Adipocyte (in vitro differentiated cells): ENCODE results near the gene ATP1A4.

ENCODE experiments used
- DNase-seq: peaks from one replicate; pipeline ENCODE4 v3.0.0-alpha.2; 2015; ENCODE audit warnings: low read depth
- H3K27me3 ChIP-seq: replicated peaks from 2 replicates; pipeline ENCODE4 v1.7.0; 2013; ENCODE audit warnings: mild to moderate bottlenecking, low read length, moderate library complexity; ENCODE audit not compliant: control insufficient read depth, insufficient read depth
- H3K36me3 ChIP-seq: 2 replicates; pipeline ENCODE4 v1.7.0; 2013; ENCODE audit warnings: low read length, mild to moderate bottlenecking, moderate library complexity; ENCODE audit not compliant: control insufficient read depth, insufficient read depth, severe bottlenecking
- H3K4me1 ChIP-seq: 2 replicates; pipeline ENCODE4 v1.7.0; 2013; ENCODE audit warnings: mild to moderate bottlenecking, low read length, moderate library complexity; ENCODE audit not compliant: control insufficient read depth, insufficient read depth
- H3K4me3 ChIP-seq: 2 replicates; pipeline ENCODE4 v1.7.0; 2013; ENCODE audit warnings: mild to moderate bottlenecking, low read length, moderate library complexity
- H3K9ac ChIP-seq: 2 replicates; pipeline ENCODE4 v1.7.0; 2013; ENCODE audit warnings: mild to moderate bottlenecking, low read length, moderate library complexity
- H3K9me3 ChIP-seq: 2 replicates; pipeline ENCODE4 v1.7.0; 2013; ENCODE audit warnings: mild to moderate bottlenecking, low read length, moderate library complexity; ENCODE audit not compliant: control insufficient read depth

The ATP1A4 gene

GRCh38 chr1:160131803-160132565 is 19.4 kb upstream of the ATP1A4 start:
- H3K27me3 ChIP-seq: peaks cover 9% of the 10 kb centered on the region
- H3K4me3 ChIP-seq: no peak overlapping the region
- no peak for DNase-seq
- H3K36me3 ChIP-seq: no peaks in the 10 kb centered on the region
- peaks cover 50% of the 10 kb centered on the region for H3K4me1 ChIP-seq
- no peak overlapping the region for H3K9ac ChIP-seq
- H3K9me3 ChIP-seq: no peaks in the 10 kb centered on the region

GRCh38 chr1:160133990-160134770 is 17.2 kb upstream of the ATP1A4 start:
- peaks cover 28% of the 10 kb centered on the region for H3K4me1 ChIP-seq
- no peak for DNase-seq
- H3K9me3 ChIP-seq: no peaks in the 10 kb centered on the region
- no peak overlapping the region for H3K4me3 ChIP-seq
- H3K9ac ChIP-seq: no peak overlapping the region
- H3K36me3 ChIP-seq: no peaks in the 10 kb centered on the region
- H3K27me3 ChIP-seq: peaks cover 9% of the 10 kb centered on the region

- Histone ChIP-seq H3K9me3 (no peaks in the 10 kb centered on the region), H3K4me1 (peaks cover 23% of the 10 kb centered on the region), H3K27me3 (peaks cover 9% of the 10 kb centered on the region), H3K36me3 (no peaks in the 10 kb centered on the region), H3K9ac (no peak overlapping the region), H3K4me3 (no peak overlapping the region)
- DNase-seq: no peak
Measured at GRCh38 chr1:160134791-160135572, 16.4 kb upstream of the ATP1A4 start.

GRCh38 chr1:160136121-160136925 is 15.1 kb upstream of the ATP1A4 start:
- Histone ChIP-seq H3K4me1 (peaks cover 12% of the 10 kb centered on the region), H3K36me3 (no peaks in the 10 kb centered on the region), H3K4me3 (no peak overlapping the region), H3K27me3 (peaks cover 12% of the 10 kb centered on the region), H3K9ac (no peak overlapping the region), H3K9me3 (no peaks in the 10 kb centered on the region)
- no peak for DNase-seq

DNA sequence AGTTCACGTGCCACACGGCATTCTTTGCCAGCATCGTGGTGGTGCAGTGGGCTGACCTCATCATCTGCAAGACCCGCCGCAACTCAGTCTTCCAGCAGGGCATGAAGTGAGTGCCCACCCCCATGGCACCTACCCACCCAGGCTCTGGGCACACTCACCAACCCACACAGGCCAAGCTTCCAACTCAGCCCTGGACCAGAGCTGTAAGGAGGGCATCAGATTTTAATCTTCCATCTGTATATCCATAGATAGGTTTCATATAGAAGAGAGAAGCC is 14.5 kb upstream of the ATP1A4 start:
- Histone ChIP-seq H3K36me3 (no peaks in the 10 kb centered on the region), H3K4me3 (no peak overlapping the region), H3K9me3 (no peaks in the 10 kb centered on the region), H3K27me3 (peaks cover 16% of the 10 kb centered on the region), H3K4me1 (peaks cover 7% of the 10 kb centered on the region), H3K9ac (no peak overlapping the region)
- no peak for DNase-seq

DNA sequence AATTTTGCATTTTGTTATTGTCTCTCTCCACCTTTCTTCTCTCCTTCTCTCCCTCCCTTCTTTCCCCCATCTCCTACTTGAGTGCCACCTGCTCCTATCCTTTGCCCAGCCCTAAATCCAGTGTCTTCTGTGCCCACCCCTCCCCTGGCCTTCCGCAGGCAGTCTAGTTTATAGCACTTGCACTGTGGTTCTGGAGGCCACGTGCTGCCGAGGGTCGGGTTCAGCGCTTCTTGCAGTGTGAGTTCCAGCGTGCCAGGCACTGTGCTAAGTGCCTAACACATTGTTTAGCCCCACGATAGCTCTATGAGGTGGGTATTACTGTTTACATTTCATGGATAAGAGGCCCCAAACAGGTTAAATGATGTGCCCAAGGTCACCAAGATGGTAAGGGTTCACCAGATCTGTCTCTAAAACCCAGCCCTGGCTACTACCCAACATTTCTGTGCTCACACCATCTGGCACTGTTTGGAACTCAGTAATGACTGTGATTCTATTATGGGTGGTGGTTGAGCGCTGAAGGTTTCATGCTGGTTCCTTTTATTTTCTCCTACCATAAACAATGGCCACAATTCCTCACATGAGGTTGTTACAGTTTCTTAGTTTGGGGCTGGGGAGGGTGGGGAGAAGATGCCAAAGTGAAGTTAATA is 14.1 kb upstream of the ATP1A4 start:
- Histone ChIP-seq H3K27me3 (peaks cover 16% of the 10 kb centered on the region), H3K9ac (no peak overlapping the region), H3K4me3 (no peak overlapping the region), H3K4me1 (peaks cover 2% of the 10 kb centered on the region), H3K36me3 (no peaks in the 10 kb centered on the region), H3K9me3 (no peaks in the 10 kb centered on the region)
- DNase-seq: no peak

GRCh38 chr1:160139840-160140239 is 11.6 kb upstream of the ATP1A4 start:
- no peak overlapping the region for H3K9ac ChIP-seq
- DNase-seq: no peak
- H3K4me1 ChIP-seq: peaks cover 10% of the 10 kb centered on the region
- H3K4me3 ChIP-seq: no peak overlapping the region
- no peaks in the 10 kb centered on the region for H3K36me3 ChIP-seq
- H3K9me3 ChIP-seq: no peaks in the 10 kb centered on the region
- H3K27me3 ChIP-seq: peaks cover 14% of the 10 kb centered on the region

DNA sequence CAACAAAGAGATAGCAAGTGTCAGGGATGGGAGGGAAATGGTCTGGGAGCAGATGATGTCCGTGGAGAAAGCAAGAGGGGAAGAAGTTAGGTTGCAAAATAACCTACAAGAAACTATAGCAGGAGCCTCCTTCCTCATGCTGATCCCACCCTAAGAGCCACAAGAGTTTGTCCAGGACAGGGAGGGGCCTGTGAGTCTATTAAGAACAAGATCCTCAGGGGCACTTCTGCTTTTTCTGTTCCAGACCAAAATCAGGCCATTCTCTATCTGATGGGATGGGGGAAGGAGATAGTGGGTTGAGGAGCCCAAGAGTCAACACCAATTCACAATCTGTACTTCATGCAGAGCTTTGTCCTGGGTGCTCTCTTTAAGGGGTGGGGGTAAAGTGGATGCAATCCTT is 7.7 kb upstream of the ATP1A4 start:
- Histone ChIP-seq H3K27me3 (peaks cover 7% of the 10 kb centered on the region), H3K9me3 (no peaks in the 10 kb centered on the region), H3K4me1 (peaks cover 10% of the 10 kb centered on the region), H3K36me3 (no peaks in the 10 kb centered on the region), H3K9ac (no peak overlapping the region), H3K4me3 (no peak overlapping the region)
- DNase-seq: no peak

- no peaks in the 10 kb centered on the region for H3K9me3 ChIP-seq
- peaks cover 21% of the 10 kb centered on the region for H3K4me1 ChIP-seq
- H3K4me3 ChIP-seq: no peak overlapping the region
- peaks cover 7% of the 10 kb centered on the region for H3K27me3 ChIP-seq
- DNase-seq: peak; percentile 47
- no peak overlapping the region for H3K9ac ChIP-seq
- H3K36me3 ChIP-seq: no peaks in the 10 kb centered on the region
Measured at GRCh38 chr1:160144921-160145320, 6.5 kb upstream of the ATP1A4 start.

DNA sequence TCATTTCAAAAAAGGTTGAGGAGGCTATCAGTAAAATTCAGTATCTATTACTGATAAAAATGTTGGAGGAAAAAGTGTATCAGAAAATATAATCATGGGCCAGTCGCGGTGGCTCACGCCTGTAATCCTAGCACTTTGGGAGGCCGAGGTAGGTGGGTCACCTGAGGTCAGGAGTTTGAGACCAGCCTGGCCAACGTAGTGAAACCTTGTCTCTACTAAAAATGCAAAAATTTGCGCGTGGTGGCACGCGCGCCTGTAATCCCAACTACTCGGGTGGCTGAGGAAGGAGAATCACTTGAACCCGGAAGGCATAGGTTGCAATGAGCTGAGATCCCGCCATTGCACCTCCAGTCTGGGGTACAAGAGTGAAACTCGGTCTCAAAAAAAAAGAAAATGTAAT is 5.3 kb upstream of the ATP1A4 start:
- Histone ChIP-seq H3K4me3 (no peak overlapping the region), H3K27me3 (peaks cover 6% of the 10 kb centered on the region), H3K4me1 (peaks cover 25% of the 10 kb centered on the region), H3K9ac (no peak overlapping the region), H3K36me3 (no peaks in the 10 kb centered on the region), H3K9me3 (no peaks in the 10 kb centered on the region)
- DNase-seq: no peak
